ENCODE data around the gene PACC1.

Gene PACC1

DNA sequence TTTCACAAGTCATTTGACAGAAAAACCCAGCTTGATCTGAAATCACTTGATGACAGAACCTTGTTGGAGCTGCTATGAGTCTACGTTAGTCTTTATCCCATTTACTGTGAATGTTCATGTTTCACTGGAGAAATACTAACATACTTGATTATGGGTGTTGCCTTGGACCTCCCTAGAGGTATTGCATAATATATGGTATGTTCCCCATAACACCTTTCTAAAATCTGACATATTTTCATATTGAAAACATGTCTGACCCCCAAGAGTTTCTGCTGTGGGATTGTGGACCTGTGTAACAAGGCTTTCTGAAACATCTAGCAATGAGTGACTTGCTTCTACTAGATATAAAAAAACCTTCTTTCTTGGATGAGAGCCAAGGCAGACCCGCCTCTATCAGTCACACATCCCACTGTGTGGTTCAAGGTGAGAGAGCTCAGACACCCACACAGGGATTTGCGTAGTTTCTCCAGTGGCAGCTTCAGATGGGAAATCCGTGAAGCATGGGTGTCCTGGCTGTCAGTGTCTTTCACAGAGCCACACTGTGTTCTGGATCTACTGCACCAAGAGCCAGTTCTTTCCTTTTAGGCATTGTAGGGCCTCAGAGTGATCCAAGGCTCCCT lies 22.6 kb upstream of the PACC1 start:
- peak; percentile 40 for DNase-seq (ENCODE audit: low spot score)

DNA sequence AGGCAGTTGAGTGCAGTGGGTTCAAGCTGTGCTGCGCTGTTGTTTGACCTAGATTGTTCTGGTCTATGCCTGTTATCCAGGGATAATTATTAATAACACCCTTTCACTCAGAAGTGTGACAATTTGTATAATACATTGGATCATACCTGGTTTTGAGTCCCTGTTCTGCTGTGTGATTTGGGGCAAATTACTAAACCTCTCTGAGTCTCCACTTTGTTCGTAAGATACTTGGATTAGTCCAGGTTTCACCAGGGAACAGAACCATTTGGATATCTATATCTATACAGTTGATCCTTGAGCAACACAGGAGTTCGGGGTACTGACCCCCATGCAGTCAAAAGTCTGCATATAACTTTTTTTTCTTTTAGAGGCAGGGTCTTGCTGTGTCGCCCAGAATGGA lies 20.3 kb upstream of the PACC1 start:
- no peak for DNase-seq (ENCODE audit: low spot score)

DNA sequence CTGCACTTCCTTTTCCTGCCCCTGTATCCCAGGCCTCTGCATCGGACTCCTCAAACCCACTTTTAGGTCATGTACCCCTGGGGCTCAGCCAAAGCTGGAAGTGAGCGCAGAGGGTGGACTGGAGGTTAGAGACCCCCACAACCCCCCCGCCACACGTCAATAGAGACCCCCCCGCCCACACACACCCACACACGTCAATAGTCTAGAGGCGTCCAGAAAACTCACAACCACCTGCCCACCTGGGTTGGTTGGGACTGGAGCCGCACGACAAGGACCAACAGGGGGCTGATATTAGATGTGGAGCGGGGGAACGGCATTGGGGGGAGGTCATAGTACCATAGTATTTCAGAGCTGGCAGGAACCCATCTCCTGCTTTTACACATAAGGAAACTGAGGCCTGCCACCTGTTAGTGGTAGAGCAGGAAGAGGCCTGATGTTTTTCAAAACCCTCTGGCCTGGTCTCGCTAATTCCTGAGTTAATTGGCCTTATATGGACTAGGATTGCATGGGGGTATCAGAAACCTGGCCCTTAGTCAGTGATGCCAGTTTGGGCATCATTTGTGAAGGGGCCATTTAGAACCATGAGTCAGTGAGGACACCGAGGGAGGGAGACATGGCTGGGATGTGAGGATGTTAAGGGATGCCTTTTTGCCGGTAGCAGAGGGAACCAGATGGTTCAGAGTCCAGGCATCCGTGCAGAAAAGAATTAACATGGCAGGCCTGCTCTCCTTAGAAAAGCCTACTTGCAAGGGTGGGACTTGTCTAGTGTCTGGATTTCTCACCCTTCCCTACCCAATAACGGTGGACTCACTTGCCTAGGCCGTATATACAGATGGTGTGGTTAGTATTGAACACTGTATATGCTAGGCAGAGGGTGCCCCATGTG lies 19.1 kb upstream of the PACC1 start:
- no peak for DNase-seq (ENCODE audit: low spot score)

DNA sequence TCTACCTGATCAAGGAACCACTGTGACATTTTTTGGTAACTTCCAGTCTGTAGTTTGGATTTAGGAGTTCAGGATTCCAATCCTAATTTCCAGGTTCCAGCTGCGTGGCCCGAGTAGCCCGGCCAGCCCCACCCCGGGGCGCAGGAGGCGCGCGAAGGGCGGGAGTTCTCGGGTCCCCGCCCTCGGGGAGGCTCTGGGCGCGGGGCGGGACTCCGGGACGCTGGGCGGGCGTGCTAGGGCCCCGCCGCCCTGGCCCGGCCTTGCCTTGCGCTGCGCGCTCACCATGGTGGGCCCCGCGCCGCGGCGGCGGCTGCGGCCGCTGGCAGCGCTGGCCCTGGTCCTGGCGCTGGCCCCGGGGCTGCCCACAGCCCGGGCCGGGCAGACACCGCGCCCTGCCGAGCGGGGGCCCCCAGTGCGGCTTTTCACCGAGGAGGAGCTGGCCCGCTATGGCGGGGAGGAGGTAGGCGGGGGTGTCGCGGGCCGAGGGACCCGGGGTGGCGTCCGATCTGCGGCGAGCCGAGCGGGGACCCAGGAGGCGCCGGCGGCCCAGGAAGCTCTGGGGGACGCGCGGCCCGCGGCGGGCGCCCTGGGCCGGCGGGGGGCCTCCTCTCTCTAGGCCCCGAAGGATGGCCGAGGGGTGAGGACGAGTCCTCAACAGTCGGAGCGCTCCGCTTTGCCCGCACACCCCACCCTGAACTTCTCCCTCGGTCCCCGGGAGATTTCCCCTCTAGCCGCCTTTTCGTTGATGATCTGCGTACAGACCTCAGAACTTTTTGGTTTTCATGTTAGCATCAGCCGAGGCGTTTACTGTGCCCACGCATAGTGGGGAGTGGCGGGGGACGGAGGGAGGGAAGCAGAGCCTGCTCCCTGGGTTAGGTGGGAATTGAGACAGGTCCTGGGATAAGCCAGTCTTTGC lies 18.2 kb upstream of the PACC1 start, which contains the start of gene NENF:
Gene NENF (plus strand): TSS at position 260 of the 916 bp plus-strand sequence. CDS start 24 bp downstream, at position 284.
- peak; percentile 86 for DNase-seq (ENCODE audit: low spot score)

DNA sequence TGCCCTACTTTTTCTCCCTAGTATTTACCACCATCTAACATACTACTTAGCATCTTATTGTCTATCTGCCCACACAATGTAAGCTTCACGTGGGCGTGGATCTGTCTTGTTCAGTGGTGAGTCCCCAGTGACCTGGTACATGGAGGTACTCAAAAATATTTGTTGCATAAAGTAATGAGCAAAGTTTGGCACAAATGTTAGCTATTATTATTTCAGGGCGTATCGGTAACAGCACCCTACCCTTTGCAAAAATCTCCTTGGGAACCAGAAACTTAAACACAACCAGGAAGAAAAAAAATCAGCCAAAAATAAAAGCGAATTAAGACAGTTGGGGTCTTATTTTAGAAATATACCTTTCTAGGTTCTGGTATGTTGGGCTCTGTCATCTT lies 17.6 kb upstream of the PACC1 start:
- no peak for DNase-seq (ENCODE audit: low spot score)

DNA sequence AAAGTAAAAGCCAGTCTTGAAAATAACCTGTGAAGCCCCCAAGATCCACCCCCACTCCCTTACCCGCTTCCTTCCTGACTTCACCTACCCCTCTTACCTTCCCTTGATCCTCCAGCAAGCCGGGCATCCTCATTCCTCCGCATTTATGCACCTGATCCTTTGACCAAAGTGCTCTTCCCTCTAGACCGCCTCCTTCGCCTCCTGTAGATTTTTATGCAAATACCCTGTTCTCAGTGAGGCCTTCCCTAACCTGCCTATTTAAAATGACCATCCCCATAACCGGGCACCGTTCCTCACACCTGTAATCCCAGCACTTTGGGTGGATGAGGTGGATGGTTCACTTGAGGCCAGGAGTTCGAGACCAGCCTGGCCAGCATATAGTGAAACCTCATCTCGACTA lies 17.0 kb upstream of the PACC1 start:
- no peak for DNase-seq (ENCODE audit: low spot score)

DNA sequence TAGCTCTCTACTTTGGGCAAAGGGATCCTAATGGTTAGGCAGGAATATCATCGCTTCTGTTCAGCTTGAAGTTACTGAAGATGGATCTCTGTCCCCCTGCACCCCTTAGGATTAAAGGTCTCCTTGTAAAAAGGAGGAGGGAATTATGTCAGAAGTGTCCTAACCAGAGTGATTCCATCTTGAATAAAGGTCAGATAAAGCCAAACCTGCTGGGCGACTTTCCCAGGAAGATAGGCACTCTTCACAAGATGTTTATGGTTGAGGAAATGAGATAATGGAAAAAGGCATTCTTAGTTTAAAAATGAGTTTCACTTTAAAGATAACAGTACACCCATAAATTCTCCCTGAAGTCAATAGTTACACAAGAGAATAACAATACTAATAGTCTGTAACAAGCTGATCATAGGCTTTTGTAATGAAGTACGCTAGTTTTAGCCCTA lies 16.3 kb upstream of the PACC1 start:
- DNase-seq (ENCODE audit: low spot score): no peak

DNA sequence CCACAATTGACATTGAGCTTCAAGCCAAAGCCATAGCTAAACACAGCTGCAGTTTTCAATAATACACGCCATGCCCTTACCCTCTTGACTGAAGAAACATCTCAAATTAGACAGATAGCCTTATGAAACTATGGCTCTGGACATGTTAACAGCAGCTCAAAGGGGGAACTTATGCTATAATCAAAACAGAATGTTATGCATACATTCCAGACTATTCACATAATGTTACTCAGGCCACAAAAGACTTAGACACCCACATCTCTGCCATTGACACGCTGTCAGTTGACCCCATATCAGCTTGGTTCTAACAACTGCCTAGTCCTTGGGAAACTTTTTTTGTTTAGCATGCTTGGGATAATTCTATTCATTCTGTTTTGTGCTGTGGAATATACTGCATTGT lies 15.7 kb upstream of the PACC1 start:
- no peak for DNase-seq (ENCODE audit: low spot score)

DNA sequence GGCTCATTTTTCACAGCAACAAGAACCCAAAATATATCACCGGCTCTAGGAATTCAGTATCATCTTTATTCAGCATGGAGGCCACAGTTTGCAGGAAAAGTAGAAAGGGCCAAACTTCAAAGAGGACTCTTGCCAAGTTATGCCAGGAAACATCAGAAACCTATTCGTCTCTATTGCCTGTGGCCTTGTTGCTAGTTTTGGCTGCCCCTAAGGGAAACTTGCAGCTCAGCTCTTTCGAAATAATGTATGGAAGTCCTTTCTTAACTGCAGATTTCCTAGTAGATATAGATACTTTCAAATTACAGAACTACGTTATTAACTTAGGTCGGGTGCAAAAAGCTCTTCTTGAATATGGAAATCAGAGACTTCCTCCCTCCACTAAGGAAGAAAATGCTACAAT lies 13.8 kb upstream of the PACC1 start:
- no peak for DNase-seq (ENCODE audit: low spot score)

DNA sequence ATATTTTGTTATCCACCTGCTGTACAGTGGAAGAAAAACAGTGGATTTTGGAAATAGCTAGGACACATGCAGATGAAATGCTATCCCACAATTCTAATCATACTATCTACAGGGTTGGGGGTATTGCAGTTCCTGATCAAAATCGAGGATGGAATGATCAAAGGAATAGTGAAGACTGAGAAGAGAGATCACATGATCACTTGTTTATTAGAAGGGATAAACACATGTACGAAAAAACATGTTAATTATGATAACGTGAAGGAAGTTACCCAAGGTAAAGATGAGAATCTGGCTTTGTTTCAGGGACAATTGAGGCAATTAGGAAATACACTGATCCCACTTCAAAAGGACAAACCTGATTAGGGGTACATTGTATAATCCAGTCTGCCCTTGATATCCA lies 9.2 kb upstream of the PACC1 start:
- no peak for DNase-seq (ENCODE audit: low spot score)

DNA sequence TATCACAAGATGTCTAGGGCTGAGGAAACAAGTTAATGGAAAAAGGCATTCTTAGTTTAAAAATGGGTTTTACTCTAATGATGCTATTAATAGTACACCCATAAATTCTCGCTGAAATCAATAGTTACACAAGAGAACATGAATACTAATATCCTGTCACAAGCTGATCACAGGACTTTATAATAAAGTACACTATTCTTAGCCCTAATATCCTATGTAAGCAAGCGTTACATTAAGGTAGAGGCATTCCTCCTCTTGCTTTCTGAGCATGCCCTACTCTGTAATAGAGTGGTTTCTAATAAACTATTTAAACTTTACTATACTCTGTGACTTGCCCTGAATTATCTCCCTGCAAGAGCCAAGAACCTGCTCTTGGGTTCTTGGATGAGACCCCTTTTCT lies 6.5 kb upstream of the PACC1 start:
- DNase-seq (ENCODE audit: low spot score): no peak

DNA sequence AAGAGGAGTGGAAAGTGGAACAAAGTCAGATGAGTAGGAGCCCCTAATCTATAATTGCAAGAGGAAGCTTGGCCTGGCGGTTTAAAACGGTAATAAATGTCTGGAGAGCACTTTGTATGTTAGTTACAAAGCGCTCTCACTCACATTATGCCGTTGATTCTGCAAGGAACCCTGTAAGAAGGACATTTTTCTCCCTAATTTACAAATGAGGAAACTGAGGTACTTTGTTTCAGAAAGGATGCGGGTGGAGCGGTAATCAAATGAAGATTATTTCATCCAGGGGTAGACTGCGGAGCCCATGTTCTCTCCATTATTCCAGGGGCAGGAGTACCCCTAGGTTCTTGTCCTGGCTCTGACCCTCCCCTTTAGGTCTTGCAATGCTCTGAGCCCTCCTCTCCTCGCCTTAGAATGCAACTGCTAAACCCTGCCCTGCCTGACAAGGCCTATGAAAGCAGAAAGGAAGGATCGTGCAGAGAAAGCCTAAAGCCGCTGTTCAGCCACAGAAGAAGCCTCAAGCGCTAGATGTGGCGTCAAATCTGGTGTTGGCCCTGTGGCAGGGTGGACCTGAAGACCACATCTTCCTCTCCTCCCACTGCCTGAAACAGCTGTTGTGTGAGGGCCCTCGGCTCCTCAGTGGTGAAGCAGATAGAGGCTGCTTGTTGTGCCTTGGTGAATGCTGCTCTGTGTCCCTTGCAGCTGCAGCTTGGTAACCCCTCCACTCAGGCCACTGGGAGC lies 588 bp upstream of the PACC1 start:
- DNase-seq (ENCODE audit: low spot score): no peak

DNA sequence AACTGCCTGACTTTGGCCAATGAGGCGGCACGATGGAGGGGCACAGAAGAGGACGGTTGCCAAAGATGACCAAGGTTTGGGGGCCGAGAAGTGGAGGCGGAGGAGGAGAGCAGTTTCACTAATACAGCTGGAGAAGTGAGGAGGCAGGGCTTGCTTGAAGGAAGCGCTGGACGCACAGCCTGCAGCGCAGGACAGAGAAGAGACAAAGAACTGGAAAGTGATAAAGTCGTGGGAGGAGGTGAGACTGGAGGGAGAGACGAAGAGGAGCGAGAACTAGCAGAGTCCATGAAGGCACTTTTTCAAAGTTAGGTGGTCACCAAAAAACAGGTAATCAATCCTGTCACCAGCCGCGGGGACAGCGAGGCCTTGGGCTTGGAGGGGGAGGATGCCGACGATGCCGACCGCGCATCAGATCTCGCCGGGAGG lies 771 bp downstream of the PACC1 start:
- DNase-seq (ENCODE audit: low spot score): peak; percentile 35

DNA sequence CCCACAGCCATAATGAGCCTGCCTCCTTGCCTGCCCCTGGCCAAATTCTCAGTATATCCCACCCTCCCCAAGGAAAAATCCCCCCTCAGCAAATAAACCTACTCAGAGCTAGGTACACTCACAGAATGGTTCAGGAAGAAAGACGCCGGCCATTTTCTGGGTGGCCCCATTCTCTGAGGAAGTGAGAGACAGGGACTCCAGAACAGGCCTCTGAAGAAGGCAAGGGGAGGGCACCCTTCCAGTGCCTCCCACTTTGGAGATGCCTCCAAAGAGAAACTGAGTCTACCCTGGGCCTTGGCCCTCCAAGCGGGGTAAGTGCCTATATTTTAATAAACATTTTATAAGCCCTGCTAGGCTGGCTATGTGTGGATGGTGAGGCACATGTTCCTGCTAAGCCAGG lies 2.3 kb downstream of the PACC1 start:
- DNase-seq (ENCODE audit: low spot score): no peak

DNA sequence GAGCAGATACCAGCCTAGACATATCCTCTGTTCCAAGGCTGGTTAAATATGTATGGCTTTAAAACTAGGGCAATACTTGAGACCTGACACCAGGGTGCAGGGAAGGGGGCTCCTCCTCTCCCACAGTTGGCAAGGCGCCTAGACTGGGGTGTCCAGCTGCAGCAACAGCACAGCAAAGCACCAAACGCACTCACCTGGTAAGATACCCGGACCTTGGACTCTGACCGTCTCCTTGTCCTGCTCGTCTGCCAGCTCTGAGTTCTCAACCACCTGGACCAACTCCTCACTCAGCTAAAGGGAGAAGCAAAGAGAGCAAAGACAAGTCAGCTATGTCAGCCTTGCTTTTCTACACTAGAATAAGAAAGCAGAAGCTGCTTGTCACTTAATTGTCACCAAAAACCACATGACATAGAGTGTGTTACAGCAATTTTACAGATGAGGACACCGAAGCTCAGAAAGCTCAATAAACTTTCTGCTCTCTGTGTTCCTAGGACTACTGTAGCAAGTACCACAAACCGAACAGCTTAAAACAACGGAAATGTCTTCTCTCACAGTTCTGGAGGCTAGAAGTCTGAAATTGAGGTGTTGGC lies 4.4 kb downstream of the PACC1 start:
- no peak for DNase-seq (ENCODE audit: low spot score)

DNA sequence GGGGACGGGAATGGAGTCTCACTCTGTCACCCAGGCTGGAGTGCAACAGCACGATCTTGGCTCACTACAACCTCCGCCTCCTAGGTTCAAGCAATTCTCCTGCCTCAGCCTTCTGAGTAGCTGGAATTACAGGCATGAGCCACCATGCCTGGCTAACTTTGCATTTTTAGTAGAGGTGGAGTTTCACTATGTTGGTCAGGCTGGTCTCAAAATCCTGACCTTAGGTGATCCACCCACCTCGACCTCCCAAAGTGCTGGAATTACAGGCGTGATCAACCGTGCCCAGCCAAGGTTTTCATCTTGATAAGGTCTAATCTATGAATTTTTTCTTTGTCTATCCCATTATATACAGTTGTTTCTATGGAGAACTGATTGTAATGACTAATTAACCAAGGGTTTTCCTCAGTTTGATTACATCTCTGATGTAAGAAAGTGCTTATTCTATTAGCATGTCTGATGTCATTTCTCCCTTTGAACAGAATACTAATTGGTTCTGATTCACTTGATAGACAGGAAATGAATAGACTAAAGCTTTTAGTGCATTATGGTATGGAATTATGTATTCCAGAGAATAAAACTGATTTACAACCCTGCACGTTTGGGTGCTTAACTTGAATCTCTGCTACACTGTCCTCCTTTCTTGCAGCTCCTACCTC lies 11.9 kb downstream of the PACC1 start:
- peak; percentile 22 for DNase-seq (ENCODE audit: low spot score)

DNA sequence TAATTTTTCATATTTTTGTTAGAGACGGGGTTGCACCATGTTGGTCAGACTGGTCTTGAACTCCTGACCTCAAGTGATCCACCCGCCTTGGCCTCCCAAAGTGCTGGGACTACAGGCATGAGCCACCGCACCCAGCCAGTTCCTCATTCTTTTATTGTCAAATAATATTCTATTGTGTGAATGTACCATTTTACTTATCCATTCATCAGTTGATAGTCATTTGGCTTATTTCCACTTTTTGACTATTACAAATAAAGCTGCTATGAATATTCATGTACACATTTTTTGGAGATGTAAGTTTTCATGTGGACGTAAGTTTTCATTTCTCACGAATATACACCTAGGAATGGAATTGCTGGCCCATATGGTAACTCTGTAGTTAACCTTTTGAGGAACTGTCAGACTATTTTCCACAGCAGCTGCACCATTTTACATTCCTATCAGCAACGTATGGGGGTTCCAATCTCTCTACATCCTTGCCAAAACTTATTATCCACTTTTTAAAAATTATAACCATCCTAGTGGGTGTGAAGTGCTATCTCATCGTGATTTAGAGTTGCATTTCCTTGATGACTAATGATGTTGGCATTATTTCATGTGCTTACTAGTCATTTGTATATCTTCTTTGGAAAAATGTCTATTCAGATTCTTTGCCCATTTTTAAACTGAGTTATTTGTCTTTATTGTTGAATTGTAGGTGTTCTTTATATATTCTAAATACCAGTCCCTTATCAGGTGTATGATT lies 12.7 kb downstream of the PACC1 start:
- peak; percentile 58 for DNase-seq (ENCODE audit: low spot score)

DNA sequence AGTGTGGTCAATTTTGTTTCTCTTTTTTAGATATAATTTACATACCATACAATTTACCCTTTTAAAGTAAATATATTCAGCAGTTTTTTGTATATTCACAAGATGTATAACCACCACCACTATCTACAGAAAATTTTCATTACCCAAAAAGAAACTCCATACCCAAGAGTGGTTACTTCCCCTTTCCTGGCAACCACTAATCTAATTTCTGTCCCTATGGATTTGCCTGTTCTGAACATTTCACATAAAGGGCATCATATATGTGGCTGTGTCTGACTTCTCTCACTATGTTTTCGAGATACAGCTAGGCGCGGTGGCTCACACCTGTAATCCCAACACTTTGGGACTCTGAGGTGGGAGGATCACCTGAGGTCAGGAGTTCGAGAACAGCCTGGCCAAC lies 13.6 kb downstream of the PACC1 start:
- no peak for DNase-seq (ENCODE audit: low spot score)

DNA sequence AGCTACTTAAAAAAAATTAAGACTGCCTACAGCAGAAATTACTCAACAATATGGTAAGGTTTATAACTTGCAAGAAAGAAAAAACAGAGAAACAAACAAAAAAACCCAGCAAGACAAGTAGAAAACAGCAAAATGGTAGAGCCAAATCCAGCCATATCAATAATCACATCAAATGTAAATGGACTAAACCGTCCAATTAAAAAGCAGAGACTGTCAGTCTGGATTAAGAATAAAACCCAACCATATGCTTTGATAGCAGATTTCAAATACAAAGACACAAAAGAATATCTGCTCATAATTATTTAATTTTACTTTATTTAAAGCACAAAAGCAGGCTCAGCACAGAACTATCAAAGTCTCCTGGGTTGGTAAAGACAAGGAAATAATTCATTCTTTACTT lies 17.5 kb downstream of the PACC1 start:
- no peak for DNase-seq (ENCODE audit: low spot score)

DNA sequence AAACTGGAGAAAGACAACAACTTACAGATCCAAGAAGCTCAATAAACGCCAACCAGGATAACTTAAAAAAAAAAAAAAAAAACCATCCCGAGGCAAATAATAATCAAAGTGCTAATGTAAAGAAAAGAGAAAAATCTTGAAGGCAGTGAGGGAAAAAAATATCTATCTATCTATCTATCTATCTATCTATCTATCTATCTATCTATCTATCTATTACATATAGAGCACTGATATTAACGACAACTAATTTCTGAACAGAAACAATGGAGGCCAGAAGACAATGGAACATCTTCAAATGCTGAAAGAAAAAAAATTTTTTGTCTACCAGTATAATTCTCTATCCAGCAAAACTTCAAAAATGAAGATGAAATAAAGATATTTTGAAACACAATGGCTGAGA lies 18.0 kb downstream of the PACC1 start:
- DNase-seq (ENCODE audit: low spot score): no peak
